AG09309 (cell line): ENCODE measurements around the gene GPHN.

Experiments used
- DNase-seq: peaks from one replicate; pipeline ENCODE4 v3.0.0-alpha.2; 2010; ENCODE audit warnings: low read depth
- H3K4me3 ChIP-seq: 2 replicates; pipeline ENCODE4 v1.5.1; 2011; ENCODE audit warnings: mild to moderate bottlenecking, low read depth, low read length, moderate library complexity; ENCODE audit not compliant: control insufficient read depth
- TF ChIP-seq, protein P1 (sequence below): IDR thresholded peaks from 2 replicates; pipeline ENCODE4 v1.5.1; 2011; ENCODE audit warnings: mild to moderate bottlenecking, low read depth, low read length, inconsistent platforms; ENCODE audit not compliant: insufficient read depth, control insufficient read depth; ENCODE audit errors: missing control alignments

Gene GPHN

DNA sequence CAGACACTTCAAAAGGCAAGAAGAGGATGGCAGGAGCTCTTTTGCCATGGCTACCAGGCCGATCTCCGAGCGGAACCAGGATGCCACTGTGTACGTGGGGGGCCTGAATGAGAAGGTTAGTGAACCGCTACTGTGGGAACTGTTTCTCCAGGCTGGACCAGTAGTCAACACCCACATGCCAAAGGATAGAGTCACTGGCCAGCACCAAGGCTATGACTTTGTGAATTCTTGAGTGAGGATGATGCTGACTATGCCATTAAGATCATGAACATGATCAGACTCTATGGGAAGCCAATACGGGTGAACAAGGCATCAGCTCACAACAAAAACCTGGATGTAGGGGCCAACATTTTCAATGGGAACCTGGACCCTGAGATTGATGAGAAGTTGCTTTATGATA, 691.1 kb downstream of the GPHN start:
- DNase-seq, result no peak
- TF ChIP-seq, protein P1, sequence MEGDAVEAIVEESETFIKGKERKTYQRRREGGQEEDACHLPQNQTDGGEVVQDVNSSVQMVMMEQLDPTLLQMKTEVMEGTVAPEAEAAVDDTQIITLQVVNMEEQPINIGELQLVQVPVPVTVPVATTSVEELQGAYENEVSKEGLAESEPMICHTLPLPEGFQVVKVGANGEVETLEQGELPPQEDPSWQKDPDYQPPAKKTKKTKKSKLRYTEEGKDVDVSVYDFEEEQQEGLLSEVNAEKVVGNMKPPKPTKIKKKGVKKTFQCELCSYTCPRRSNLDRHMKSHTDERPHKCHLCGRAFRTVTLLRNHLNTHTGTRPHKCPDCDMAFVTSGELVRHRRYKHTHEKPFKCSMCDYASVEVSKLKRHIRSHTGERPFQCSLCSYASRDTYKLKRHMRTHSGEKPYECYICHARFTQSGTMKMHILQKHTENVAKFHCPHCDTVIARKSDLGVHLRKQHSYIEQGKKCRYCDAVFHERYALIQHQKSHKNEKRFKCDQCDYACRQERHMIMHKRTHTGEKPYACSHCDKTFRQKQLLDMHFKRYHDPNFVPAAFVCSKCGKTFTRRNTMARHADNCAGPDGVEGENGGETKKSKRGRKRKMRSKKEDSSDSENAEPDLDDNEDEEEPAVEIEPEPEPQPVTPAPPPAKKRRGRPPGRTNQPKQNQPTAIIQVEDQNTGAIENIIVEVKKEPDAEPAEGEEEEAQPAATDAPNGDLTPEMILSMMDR, result no peak

DNA sequence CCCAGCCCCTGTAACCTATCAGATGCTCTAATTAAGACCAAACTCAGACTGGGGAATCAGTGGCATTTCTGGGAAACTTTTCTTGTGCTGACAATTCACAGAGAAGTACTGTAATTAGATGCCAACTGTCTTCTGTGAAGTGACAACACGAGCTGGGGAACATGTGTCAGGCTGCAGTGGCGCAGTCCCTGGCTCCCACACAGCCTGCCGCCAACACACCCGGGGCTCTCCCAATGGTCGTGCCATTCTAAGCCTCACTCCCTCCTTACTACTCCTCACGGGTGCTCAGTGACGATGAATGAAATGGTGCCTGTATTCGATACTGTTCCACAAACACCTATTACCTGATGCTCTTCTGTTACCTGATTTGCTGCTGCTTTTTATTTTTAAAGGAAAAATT, 699.9 kb downstream of the GPHN start:
- TF ChIP-seq, protein P1, result no peak
- no peak overlapping the region for H3K4me3 ChIP-seq
- DNase-seq, result no peak

More for the DNA sequence above, 691.1 kb downstream of the GPHN start:
- no peak overlapping the region for H3K4me3 ChIP-seq

DNA sequence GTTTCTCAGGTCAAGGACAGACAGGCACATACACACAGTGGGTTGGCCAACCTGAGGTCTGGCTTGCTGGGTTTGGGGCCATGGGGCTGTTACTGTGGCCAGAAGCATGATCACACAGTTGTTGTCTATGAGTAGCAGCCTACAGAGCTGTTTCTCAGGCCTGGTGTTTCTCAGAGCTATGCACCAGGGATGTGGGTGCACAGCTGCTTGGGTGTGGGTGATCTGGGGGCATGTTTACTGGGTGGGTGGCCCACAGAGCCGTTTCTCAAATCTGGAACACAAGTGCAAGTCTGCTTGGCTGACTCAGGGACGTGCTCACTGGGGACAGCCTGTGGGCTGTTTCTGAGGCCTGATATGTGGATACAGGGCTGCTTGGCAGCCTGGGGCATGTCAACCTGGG, 710.2 kb downstream of the GPHN start:
- H3K4me3 ChIP-seq, result no peak overlapping the region
- TF ChIP-seq, protein P1, result no peak
- no peak for DNase-seq

DNA sequence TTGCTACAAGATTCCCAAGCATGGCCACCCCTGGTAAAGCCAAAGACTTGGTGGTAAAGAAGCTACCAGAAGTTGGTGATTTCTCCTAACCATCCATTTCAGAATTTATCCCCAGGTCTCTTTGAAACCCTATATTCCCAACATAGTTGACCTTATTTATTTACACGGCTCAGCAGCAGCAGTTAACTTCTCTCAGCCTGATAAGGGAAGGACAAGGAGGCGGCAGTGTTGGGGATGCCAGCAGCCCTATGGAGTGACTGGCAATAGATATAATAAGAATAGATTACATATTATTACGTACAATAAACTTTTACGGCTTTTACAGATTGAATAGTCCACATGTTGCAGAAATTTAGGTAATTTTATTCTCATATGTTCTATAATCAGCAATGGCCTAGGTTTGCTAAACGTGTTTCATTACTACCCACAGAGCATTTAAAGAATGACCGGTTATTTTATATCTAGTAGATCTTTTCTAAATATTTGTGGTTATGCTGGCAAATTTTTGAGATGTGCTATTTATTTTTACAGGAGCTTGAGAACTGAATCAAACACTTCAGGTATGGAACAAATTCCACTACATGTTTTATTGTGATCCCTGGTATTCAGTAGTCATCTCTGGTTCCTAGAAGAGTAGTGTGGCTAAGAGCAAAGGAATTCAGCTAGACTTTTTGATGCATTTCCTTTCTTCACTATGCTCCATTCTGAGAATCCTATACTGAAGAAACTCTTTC, 713.5 kb downstream of the GPHN start:
- TF ChIP-seq, protein P1, result no peak
- H3K4me3 ChIP-seq, result no peak overlapping the region
- DNase-seq, result peak; percentile 67

DNA sequence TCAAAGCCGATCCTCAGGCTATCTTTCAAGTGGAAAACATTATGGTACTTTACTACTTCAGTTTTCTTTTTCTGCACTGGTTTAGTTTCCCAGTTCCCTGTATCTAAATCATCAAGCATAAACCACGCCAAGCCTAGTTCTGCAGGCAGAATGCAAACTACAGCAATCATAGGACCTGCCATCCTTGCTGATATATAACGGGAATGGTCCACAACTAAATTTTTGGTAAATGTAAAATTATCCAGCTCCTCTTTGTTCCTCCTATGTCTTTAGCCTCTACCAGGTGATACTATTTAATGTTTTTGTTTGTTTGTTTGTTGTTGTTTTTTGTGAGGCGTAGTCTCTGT, 714.0 kb downstream of the GPHN start:
- no peak for DNase-seq
- TF ChIP-seq, protein P1, result no peak
- H3K4me3 ChIP-seq, result no peak overlapping the region

DNA sequence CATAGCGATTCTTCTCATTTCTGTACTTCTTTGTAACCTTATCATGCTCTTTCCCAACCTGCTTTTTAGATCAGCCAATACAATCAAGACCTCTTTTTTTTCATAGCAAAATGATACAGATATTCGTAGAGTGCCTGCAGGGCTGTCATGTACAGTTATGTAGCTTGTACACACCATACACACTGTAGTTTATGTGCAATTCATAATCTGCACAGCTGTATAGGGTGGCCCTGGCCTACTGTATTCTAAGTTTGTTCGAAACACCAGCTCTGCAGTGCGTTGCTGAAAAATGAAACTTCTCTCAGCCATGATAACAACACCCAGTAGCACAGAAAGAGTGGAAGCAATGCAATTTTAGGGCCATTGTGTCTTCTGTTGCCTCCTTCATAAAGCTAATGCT, 717.6 kb downstream of the GPHN start:
- TF ChIP-seq, protein P1, result no peak
- H3K4me3 ChIP-seq, result no peak overlapping the region
- no peak for DNase-seq
